ENCODE data around the gene MCF2L. TPM values are rescaled to one million over a fixed set of nuclear protein-coding genes. Genes with fewer than 3 reads are reported as not detected.

Gene MCF2L
- total RNA-seq, 1 donor from 2014 or later, result 41.2 TPM

DNA sequence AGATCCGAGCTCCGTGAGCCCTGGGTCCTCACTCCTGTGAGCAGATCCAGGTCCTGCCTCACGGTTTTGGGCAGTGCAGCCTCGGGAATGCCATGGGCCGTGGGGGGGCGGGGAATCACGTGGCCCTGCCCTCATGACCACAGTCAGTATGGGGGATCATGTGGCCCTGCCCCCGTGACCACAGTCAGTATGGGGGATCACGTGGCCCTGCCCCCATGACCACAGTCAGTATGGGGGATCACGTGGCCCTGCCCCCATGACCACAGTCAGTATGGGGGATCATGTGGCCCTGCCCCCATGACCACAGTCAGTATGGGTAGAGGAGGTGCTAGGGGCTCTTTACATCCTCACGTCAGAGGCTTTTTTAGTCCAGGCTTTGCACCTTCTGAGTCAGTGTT, 72.3 kb downstream of the MCF2L start:
- TF ChIP-seq, protein P1, sequence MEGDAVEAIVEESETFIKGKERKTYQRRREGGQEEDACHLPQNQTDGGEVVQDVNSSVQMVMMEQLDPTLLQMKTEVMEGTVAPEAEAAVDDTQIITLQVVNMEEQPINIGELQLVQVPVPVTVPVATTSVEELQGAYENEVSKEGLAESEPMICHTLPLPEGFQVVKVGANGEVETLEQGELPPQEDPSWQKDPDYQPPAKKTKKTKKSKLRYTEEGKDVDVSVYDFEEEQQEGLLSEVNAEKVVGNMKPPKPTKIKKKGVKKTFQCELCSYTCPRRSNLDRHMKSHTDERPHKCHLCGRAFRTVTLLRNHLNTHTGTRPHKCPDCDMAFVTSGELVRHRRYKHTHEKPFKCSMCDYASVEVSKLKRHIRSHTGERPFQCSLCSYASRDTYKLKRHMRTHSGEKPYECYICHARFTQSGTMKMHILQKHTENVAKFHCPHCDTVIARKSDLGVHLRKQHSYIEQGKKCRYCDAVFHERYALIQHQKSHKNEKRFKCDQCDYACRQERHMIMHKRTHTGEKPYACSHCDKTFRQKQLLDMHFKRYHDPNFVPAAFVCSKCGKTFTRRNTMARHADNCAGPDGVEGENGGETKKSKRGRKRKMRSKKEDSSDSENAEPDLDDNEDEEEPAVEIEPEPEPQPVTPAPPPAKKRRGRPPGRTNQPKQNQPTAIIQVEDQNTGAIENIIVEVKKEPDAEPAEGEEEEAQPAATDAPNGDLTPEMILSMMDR (IDR thresholded peaks at IDR 0.05; ENCODE audit: borderline replicate concordance), result no peak
- peaks cover 3% of the 10 kb centered on the region for H3K36me3 ChIP-seq
- DNase-seq, result no peak
- H3K4me3 ChIP-seq, result no peak overlapping the region
- intact Hi-C loops (cut with micrococcal nuclease), result no loop called here
- no peaks in the 10 kb centered on the region for H3K9me3 ChIP-seq (replicated peaks)
- H3K27ac ChIP-seq (replicated peaks), result no peak overlapping the region
- peaks cover 33% of the 10 kb centered on the region for H3K4me1 ChIP-seq
- H3K27me3 ChIP-seq (ENCODE audit: low read depth), result no peaks in the 10 kb centered on the region

DNA sequence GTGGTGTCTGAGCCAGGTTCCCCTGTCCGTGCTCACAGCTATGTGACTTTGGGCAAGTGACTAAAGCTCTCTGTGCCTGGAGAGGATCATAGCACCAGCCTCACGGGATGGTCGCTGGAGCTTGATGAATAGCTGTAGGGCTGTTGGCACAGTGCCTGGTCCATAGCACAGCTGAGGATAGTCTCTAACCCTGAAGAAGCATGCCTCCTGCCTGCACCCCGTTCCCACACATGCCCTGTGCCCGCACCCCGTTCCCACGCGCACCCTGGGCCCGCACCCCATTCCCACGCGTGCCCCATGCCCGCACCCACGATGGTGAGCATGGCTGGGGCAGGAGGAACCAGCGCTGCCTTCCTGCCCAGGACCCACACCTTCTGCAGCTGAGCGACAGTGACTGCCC, 72.9 kb downstream of the MCF2L start:
- intact Hi-C loops (cut with micrococcal nuclease), result no loop called here
- no peaks in the 10 kb centered on the region for H3K27me3 ChIP-seq (ENCODE audit: low read depth)

DNA sequence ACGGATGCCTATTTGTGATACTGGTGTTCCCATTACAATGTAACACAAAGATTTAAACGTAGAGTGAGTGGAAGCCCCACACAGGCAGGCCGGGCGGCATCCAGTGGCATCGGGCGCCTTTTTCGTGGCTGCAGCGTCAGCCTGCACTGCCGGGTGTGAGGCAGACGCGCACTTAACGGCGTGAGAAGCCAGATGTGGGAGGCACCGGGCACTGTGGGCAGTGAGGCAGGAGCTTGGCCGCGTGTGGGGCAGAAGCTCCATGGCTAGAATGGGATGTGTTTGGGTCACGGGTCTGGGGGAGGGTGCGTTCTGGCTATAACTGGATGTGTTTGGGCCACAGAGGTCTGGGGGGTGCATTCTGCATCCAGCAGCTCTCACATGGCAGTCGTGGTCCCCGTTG, 73.4 kb downstream of the MCF2L start:
- DNase-seq, result no peak
- TF ChIP-seq, protein P1 (IDR thresholded peaks at IDR 0.05; ENCODE audit: borderline replicate concordance), result no peak
- H3K27ac ChIP-seq (replicated peaks), result no peak overlapping the region
- H3K4me1 ChIP-seq, result peaks cover 30% of the 10 kb centered on the region
- no peaks in the 10 kb centered on the region for H3K9me3 ChIP-seq (replicated peaks)
- intact Hi-C loops (cut with micrococcal nuclease), result no loop called here
- H3K27me3 ChIP-seq (ENCODE audit: low read depth), result no peaks in the 10 kb centered on the region
- peaks cover 10% of the 10 kb centered on the region for H3K36me3 ChIP-seq
- H3K4me3 ChIP-seq, result no peak overlapping the region

More for the DNA sequence above, 72.9 kb downstream of the MCF2L start:
- Histone ChIP-seq H3K27ac (replicated peaks) (no peak overlapping the region), H3K36me3 (peaks cover 9% of the 10 kb centered on the region), H3K4me3 (no peak overlapping the region), H3K4me1 (peaks cover 34% of the 10 kb centered on the region), H3K9me3 (replicated peaks) (no peaks in the 10 kb centered on the region)
- TF ChIP-seq, protein P1 (IDR thresholded peaks at IDR 0.05; ENCODE audit: borderline replicate concordance), result no peak
- no peak for DNase-seq

DNA sequence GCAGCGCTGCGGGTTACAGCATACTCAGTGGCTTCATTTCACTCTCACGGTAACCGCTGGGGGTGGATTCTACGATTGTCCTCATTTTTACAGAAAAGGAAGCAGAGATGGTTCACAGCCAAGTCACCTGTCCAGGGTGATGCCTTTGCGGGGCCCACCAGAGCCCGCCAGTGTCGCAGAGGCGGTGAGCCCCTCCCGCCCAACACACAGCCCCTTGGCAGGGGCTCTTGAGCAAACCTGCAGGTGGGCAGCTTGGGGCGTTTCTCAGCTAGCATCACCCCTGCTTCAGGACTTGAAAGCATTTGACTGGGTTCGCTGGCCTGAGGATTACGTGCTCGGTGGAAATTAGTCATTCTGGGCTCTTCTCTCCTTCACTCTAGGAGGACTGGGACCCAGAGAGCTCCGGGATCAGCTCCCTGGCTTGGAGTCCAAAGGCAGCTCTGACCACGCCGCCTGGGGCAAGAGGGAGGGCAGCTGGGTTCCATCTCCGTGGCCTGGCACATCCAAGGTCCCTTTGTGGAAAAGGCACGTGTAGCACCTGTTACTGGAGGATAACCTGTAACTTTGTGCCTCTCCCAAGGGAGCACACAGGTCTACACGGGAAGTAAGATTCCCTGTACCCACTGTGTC, 74.1 kb downstream of the MCF2L start:
- DNase-seq, result no peak
- Histone ChIP-seq H3K27ac (replicated peaks) (no peak overlapping the region), H3K27me3 (ENCODE audit: low read depth) (no peaks in the 10 kb centered on the region), H3K36me3 (peaks cover 10% of the 10 kb centered on the region), H3K4me3 (no peak overlapping the region), H3K9me3 (replicated peaks) (no peaks in the 10 kb centered on the region), H3K4me1 (peaks cover 30% of the 10 kb centered on the region)
- TF ChIP-seq, protein P1 (IDR thresholded peaks at IDR 0.05; ENCODE audit: borderline replicate concordance), result no peak
- intact Hi-C loops (cut with micrococcal nuclease), result no loop called here

DNA sequence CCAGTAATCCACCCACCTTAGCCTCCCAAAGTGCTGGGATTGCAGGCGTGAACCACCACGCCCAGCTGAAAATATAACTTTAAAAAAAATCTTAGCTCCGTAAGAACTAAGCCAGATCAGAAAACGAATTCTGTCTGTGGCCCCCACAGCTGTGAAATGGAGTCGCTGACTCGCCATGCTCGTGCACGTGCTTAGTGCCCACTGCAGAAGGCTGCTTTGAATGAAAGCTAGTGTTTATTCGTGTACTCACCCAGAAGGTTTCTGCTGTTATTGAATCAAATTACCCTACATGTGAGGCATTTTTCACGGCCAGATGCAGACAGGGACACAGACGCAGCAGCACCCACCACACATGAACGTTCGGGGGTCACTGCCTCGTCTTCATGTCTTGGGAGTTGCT, 74.9 kb downstream of the MCF2L start:
- H3K9me3 ChIP-seq (replicated peaks), result no peaks in the 10 kb centered on the region
- H3K27me3 ChIP-seq (ENCODE audit: low read depth), result no peaks in the 10 kb centered on the region
- DNase-seq, result no peak

More for the DNA sequence above, 74.9 kb downstream of the MCF2L start:
- TF ChIP-seq, protein P1 (IDR thresholded peaks at IDR 0.05; ENCODE audit: borderline replicate concordance), result no peak
- intact Hi-C loops (cut with micrococcal nuclease), result no loop called here
- peaks cover 34% of the 10 kb centered on the region for H3K4me1 ChIP-seq
- peaks cover 10% of the 10 kb centered on the region for H3K36me3 ChIP-seq
- H3K27ac ChIP-seq (replicated peaks), result no peak overlapping the region
- H3K4me3 ChIP-seq, result no peak overlapping the region
